Measurements from ENCODE around the gene RHPN2. TPM values are rescaled to one million over a fixed set of nuclear protein-coding genes. Genes with fewer than 3 reads are reported as not detected.
A peak's percentile ranks its signal among the peaks of the same experiment; 100 is the strongest.

The RHPN2 gene
- total RNA-seq, 1 experiment from 2014 or later = 21.3 TPM

GRCh38 chr19:32971715-32972540 is 92.8 kb downstream of the RHPN2 start, which contains the start of the genes CEP89 and FAAP24:
Gene CEP89, minus strand, starts transcription at chr19:32971958. Its CDS starts 84 bp downstream, at chr19:32971874.
Gene FAAP24, plus strand, starts transcription at chr19:32972242. Its CDS starts 955 bp downstream, at chr19:32973197.
- Histone ChIP-seq H3K27me3 (ENCODE audit: insufficient read depth, low read depth) (no peaks in the 10 kb centered on the region), H3K36me3 (ENCODE audit: low read depth) (no peaks in the 10 kb centered on the region), H3K4me2 (peak within 1 kb of the TSS; percentile 99), H3K4me1 (replicated peaks; ENCODE audit: insufficient read depth) (no peaks in the 10 kb centered on the region; the same call in 1 of the 2 replicates), H3K79me2 (ENCODE audit: low read depth) (peaks cover 30% of the 10 kb centered on the region), H3K9me3 (ENCODE audit: insufficient read depth, low read depth) (no peaks in the 10 kb centered on the region), H3K4me3 (peak within 1 kb of the TSS; percentile 86), H3F3A (ENCODE audit: insufficient read depth, low read depth) (peaks cover 31% of the 10 kb centered on the region), H3K27ac (peak within 1 kb of the TSS; percentile 46), H2AFZ (peak within 1 kb of the TSS; percentile 92), H4K20me1 (ENCODE audit: insufficient read depth) (no peaks in the 10 kb centered on the region), H3K9me2 (ENCODE audit: insufficient read depth) (no peaks in the 10 kb centered on the region)
- TF ChIP-seq CTCF (conservative IDR thresholded peaks at IDR 0.05) (no peak), EZH2 (IDR thresholded peaks at IDR 0.05; ENCODE audit: low read depth) (no peak)
- ChIA-PET POLR2A (ENCODE audit: unreplicated experiment) (interaction anchor here (0.6 to 0.8 kb wide), 3 partner anchors 126 to 326 kb away, joined by 3 to 10 read pairs (median 4); no protein-coding TSS in a partner anchor), CTCF (interaction anchor here (0.6 kb wide), 1 partner anchor 275 kb away, joined by 3 read pairs; no protein-coding TSS in a partner anchor)
- peak; percentile 99 for DNase-seq
- intact Hi-C loops (cut with micrococcal nuclease; ENCODE audit: unreplicated experiment) = loop anchor here (2.0 to 5.0 kb wide), 2 partner anchors 205 to 280 kb away; partner anchors contain the start of gene NUDT19
- no TSS peak for BruUV-seq (replicated peaks)

- H3F3A ChIP-seq (ENCODE audit: insufficient read depth, low read depth) = peaks cover 25% of the 10 kb centered on the region
- H3K9me2 ChIP-seq (ENCODE audit: insufficient read depth) = no peaks in the 10 kb centered on the region
- no peaks in the 10 kb centered on the region for H4K20me1 ChIP-seq (ENCODE audit: insufficient read depth)
- no peaks in the 10 kb centered on the region; the same call in 1 of the 2 replicates for H3K4me1 ChIP-seq (replicated peaks; ENCODE audit: insufficient read depth)
- H3K27ac ChIP-seq = no peak overlapping the region
- intact Hi-C loops (cut with micrococcal nuclease; ENCODE audit: unreplicated experiment) = loop anchor here (5.0 kb wide), 1 partner anchor 279 kb away; the partner anchor contains the start of gene NUDT19
- H3K27me3 ChIP-seq (ENCODE audit: insufficient read depth, low read depth) = no peaks in the 10 kb centered on the region
- H3K79me2 ChIP-seq (ENCODE audit: low read depth) = peaks cover 30% of the 10 kb centered on the region
- CTCF ChIA-PET = interaction anchor here (0.5 to 0.6 kb wide), 2 partner anchors 147 to 1473 kb away, joined by 8 to 9 read pairs; no protein-coding TSS in a partner anchor
- H3K4me2 ChIP-seq = peak overlapping the region; percentile 99
- BruUV-seq (replicated peaks) = TSS peak; percentile 55
- DNase-seq = no peak
- no peaks in the 10 kb centered on the region for H3K36me3 ChIP-seq (ENCODE audit: low read depth)
- no peaks in the 10 kb centered on the region for H3K9me3 ChIP-seq (ENCODE audit: insufficient read depth, low read depth)
- peak overlapping the region; percentile 89 for H2AFZ ChIP-seq
- peak overlapping the region; percentile 86 for H3K4me3 ChIP-seq
- POLR2A ChIA-PET (ENCODE audit: unreplicated experiment) = interaction anchor here (0.6 to 0.8 kb wide), 3 partner anchors 127 to 327 kb away, joined by 3 to 10 read pairs (median 4); no protein-coding TSS in a partner anchor
- TF ChIP-seq CTCF (conservative IDR thresholded peaks at IDR 0.05) (no peak), EZH2 (IDR thresholded peaks at IDR 0.05; ENCODE audit: low read depth) (no peak)
Measured at GRCh38 chr19:32971012-32971595, 93.6 kb downstream of the RHPN2 start.

- Histone ChIP-seq H3K27ac (no peak overlapping the region), H3K4me2 (no peak overlapping the region), H4K20me1 (ENCODE audit: insufficient read depth) (no peaks in the 10 kb centered on the region), H3K79me2 (ENCODE audit: low read depth) (peaks cover 30% of the 10 kb centered on the region), H3K27me3 (ENCODE audit: insufficient read depth, low read depth) (no peaks in the 10 kb centered on the region), H3K9me3 (ENCODE audit: insufficient read depth, low read depth) (no peaks in the 10 kb centered on the region), H2AFZ (no peak overlapping the region), H3K4me1 (replicated peaks; ENCODE audit: insufficient read depth) (no peaks in the 10 kb centered on the region; the same call in 1 of the 2 replicates), H3K36me3 (ENCODE audit: low read depth) (no peaks in the 10 kb centered on the region; the same call in 1 of the 2 replicates), H3K4me3 (no peak overlapping the region), H3K9me2 (ENCODE audit: insufficient read depth) (no peaks in the 10 kb centered on the region), H3F3A (ENCODE audit: insufficient read depth, low read depth) (peaks cover 19% of the 10 kb centered on the region; the same call in 1 of the 2 replicates)
- DNase-seq = no peak
- TF ChIP-seq EZH2 (IDR thresholded peaks at IDR 0.05; ENCODE audit: low read depth) (no peak), CTCF (conservative IDR thresholded peaks at IDR 0.05) (no peak)
- BruUV-seq (replicated peaks) = no TSS peak
- intact Hi-C loops (cut with micrococcal nuclease; ENCODE audit: unreplicated experiment) = no loop called here
- ChIA-PET POLR2A (ENCODE audit: unreplicated experiment) (no interaction called here), CTCF (no interaction called here)
Measured at GRCh38 chr19:32969549-32969948, 95.1 kb downstream of the RHPN2 start.
